Right lobe of liver (tissue), 4 donors: Measurements from ENCODE around the gene FIBP.

Experiments used
- CTCF ChIP-seq, 4 donors: fragments of 200-600 bp in 3 of 4; fragments of 450-650 bp in 1 of 4; IDR thresholded peaks; one replicate each; pipeline versions ENCODE4 v1.5.1 to v1.8.0; 2016 to 2022; ENCODE audit warnings: antibody characterized with exemption in 4 of 4, mild to moderate bottlenecking in 2 of 4
- POLR2A ChIP-seq: fragments of 450-650 bp; IDR thresholded peaks from one replicate; pipeline ENCODE4 v1.6.1; 2017; ENCODE audit warnings: antibody characterized with exemption, mild to moderate bottlenecking
- donor health status: DM: no; HTN: no; CAD: no.
- donor health status: DM: no; HTN: no; CAD: no.
- donor health status: DM: no; HTN: yes; CAD: no.

GRCh38 chr11:65853246-65853979 lies 34.9 kb downstream of the FIBP start:
- TF ChIP-seq POLR2A (no peak), CTCF (IDR thresholded peaks at IDR 0.05) (no peak)
